Measurements from ENCODE around the gene DDX56.

Gene DDX56

DNA sequence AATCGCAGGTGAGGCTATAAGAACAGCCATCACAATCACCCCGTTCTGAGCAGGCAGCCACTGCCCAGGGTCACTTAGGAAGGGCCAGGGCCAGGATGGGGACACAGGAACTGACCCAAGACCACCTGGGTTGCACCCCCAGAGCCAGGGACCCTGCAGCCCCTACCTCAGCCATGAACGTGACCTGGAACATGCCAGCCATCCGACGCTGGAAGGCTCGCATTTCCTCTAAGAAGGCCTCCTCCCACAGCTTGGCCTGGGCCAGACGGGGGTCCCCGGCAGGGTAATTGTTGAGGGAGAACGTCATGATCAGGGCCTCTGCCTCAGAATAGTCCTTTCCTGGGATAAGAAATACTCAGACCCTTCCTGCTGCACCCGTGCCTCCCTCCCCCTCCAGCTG is 37.6 kb downstream of the DDX56 start:
- no peak overlapping the region for H3K27ac ChIP-seq (ENCODE audit: low read depth, low read length)
- H3K9me2 ChIP-seq (replicated peaks; ENCODE audit: control insufficient read depth, low read length) = no peaks in the 10 kb centered on the region
- H4K20me1 ChIP-seq (ENCODE audit: control insufficient read depth, insufficient read depth, low read depth, low read length) = no peaks in the 10 kb centered on the region
- H3K27me3 ChIP-seq (ENCODE audit: control insufficient read depth, low read length) = no peaks in the 10 kb centered on the region
- H3K4me3 ChIP-seq (ENCODE audit: low read length) = no peak overlapping the region
- no peak overlapping the region for H3K4me2 ChIP-seq (ENCODE audit: low read length)
- no peaks in the 10 kb centered on the region for H3F3A ChIP-seq (ENCODE audit: control insufficient read depth, insufficient read depth)
- no peaks in the 10 kb centered on the region for H3K36me3 ChIP-seq (ENCODE audit: control insufficient read depth, low read length)
- no peaks in the 10 kb centered on the region for H3K4me1 ChIP-seq (ENCODE audit: control insufficient read depth, low read length)
- TF ChIP-seq EZH2phosphoT487 (IDR thresholded peaks at IDR 0.05; ENCODE audit: borderline replicate concordance, low read length) = no peak
- H3K9me3 ChIP-seq (ENCODE audit: control insufficient read depth, insufficient read depth, low read length) = no peaks in the 10 kb centered on the region
- no peaks in the 10 kb centered on the region for H3K79me2 ChIP-seq (ENCODE audit: control insufficient read depth, low read length)

- H3K9me3 ChIP-seq (ENCODE audit: control insufficient read depth, insufficient read depth, low read length) = no peaks in the 10 kb centered on the region
- no peaks in the 10 kb centered on the region for H3K27me3 ChIP-seq (ENCODE audit: control insufficient read depth, low read length)
- H3F3A ChIP-seq (ENCODE audit: control insufficient read depth, insufficient read depth) = no peaks in the 10 kb centered on the region
- H4K20me1 ChIP-seq (ENCODE audit: control insufficient read depth, insufficient read depth, low read depth, low read length) = no peaks in the 10 kb centered on the region
- no peaks in the 10 kb centered on the region for H3K4me1 ChIP-seq (ENCODE audit: control insufficient read depth, low read length)
- TF ChIP-seq EZH2phosphoT487 (IDR thresholded peaks at IDR 0.05; ENCODE audit: borderline replicate concordance, low read length) = no peak
- TF ChIP-seq, protein P1, sequence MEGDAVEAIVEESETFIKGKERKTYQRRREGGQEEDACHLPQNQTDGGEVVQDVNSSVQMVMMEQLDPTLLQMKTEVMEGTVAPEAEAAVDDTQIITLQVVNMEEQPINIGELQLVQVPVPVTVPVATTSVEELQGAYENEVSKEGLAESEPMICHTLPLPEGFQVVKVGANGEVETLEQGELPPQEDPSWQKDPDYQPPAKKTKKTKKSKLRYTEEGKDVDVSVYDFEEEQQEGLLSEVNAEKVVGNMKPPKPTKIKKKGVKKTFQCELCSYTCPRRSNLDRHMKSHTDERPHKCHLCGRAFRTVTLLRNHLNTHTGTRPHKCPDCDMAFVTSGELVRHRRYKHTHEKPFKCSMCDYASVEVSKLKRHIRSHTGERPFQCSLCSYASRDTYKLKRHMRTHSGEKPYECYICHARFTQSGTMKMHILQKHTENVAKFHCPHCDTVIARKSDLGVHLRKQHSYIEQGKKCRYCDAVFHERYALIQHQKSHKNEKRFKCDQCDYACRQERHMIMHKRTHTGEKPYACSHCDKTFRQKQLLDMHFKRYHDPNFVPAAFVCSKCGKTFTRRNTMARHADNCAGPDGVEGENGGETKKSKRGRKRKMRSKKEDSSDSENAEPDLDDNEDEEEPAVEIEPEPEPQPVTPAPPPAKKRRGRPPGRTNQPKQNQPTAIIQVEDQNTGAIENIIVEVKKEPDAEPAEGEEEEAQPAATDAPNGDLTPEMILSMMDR (IDR thresholded peaks at IDR 0.05; ENCODE audit: low read depth, low read length, poor library complexity, severe bottlenecking) = no peak
- H3K4me2 ChIP-seq (ENCODE audit: low read length) = no peak overlapping the region
- H3K36me3 ChIP-seq (ENCODE audit: control insufficient read depth, low read length) = no peaks in the 10 kb centered on the region
- H3K9me2 ChIP-seq (replicated peaks; ENCODE audit: control insufficient read depth, low read length) = no peaks in the 10 kb centered on the region
- H3K4me3 ChIP-seq (ENCODE audit: low read length) = no peak overlapping the region
- H3K79me2 ChIP-seq (ENCODE audit: control insufficient read depth, low read length) = no peaks in the 10 kb centered on the region
- no peak overlapping the region for H3K27ac ChIP-seq (ENCODE audit: low read depth, low read length)
These were observed 38.2 kb downstream of the DDX56 start for GRCh38 chr7:44535348-44536064.

- no peaks in the 10 kb centered on the region for H3K27me3 ChIP-seq (ENCODE audit: control insufficient read depth, low read length)
These were observed 39.2 kb downstream of the DDX56 start for GRCh38 chr7:44534501-44534900.

GRCh38 chr7:44534087-44534486 is 39.6 kb downstream of the DDX56 start:
- H3K27ac ChIP-seq (ENCODE audit: low read depth, low read length) = no peak overlapping the region
- no peak for TF ChIP-seq EZH2phosphoT487 (IDR thresholded peaks at IDR 0.05; ENCODE audit: borderline replicate concordance, low read length)
- TF ChIP-seq, protein P1 (IDR thresholded peaks at IDR 0.05; ENCODE audit: low read depth, low read length, poor library complexity, severe bottlenecking) = no peak
- no peak overlapping the region for H3K4me3 ChIP-seq (ENCODE audit: low read length)
- no peaks in the 10 kb centered on the region for H4K20me1 ChIP-seq (ENCODE audit: control insufficient read depth, insufficient read depth, low read depth, low read length)
- no peaks in the 10 kb centered on the region for H3K27me3 ChIP-seq (ENCODE audit: control insufficient read depth, low read length)
- no peaks in the 10 kb centered on the region for H3K79me2 ChIP-seq (ENCODE audit: control insufficient read depth, low read length)
- no peaks in the 10 kb centered on the region for H3K9me3 ChIP-seq (ENCODE audit: control insufficient read depth, insufficient read depth, low read length)
- H3K4me2 ChIP-seq (ENCODE audit: low read length) = no peak overlapping the region
- no peaks in the 10 kb centered on the region for H3K36me3 ChIP-seq (ENCODE audit: control insufficient read depth, low read length)
- H3K9me2 ChIP-seq (replicated peaks; ENCODE audit: control insufficient read depth, low read length) = no peaks in the 10 kb centered on the region
- H3K4me1 ChIP-seq (ENCODE audit: control insufficient read depth, low read length) = no peaks in the 10 kb centered on the region
- no peaks in the 10 kb centered on the region for H3F3A ChIP-seq (ENCODE audit: control insufficient read depth, insufficient read depth)

More at GRCh38 chr7:44534501-44534900, 39.2 kb downstream of the DDX56 start:
- no peaks in the 10 kb centered on the region for H3K4me1 ChIP-seq (ENCODE audit: control insufficient read depth, low read length)
- H3K9me3 ChIP-seq (ENCODE audit: control insufficient read depth, insufficient read depth, low read length) = no peaks in the 10 kb centered on the region
- no peak overlapping the region for H3K27ac ChIP-seq (ENCODE audit: low read depth, low read length)
- no peaks in the 10 kb centered on the region for H3F3A ChIP-seq (ENCODE audit: control insufficient read depth, insufficient read depth)
- no peak overlapping the region for H3K4me3 ChIP-seq (ENCODE audit: low read length)
- H3K4me2 ChIP-seq (ENCODE audit: low read length) = no peak overlapping the region
- H3K79me2 ChIP-seq (ENCODE audit: control insufficient read depth, low read length) = no peaks in the 10 kb centered on the region
- no peaks in the 10 kb centered on the region for H3K9me2 ChIP-seq (replicated peaks; ENCODE audit: control insufficient read depth, low read length)
- H4K20me1 ChIP-seq (ENCODE audit: control insufficient read depth, insufficient read depth, low read depth, low read length) = no peaks in the 10 kb centered on the region
- TF ChIP-seq EZH2phosphoT487 (IDR thresholded peaks at IDR 0.05; ENCODE audit: borderline replicate concordance, low read length) = no peak
- TF ChIP-seq, protein P1 (IDR thresholded peaks at IDR 0.05; ENCODE audit: low read depth, low read length, poor library complexity, severe bottlenecking) = peak; percentile 98
- no peaks in the 10 kb centered on the region for H3K36me3 ChIP-seq (ENCODE audit: control insufficient read depth, low read length)
